ENCODE measurements around the gene IARS1. TPM values are rescaled to one million over a fixed set of nuclear protein-coding genes. Genes with fewer than 3 reads are reported as not detected.

The IARS1 gene
- total and polyA plus RNA-seq, 2 of the 4 experiments (the other 2 are of a cell fraction) = 85.3 to 414 TPM

- Histone ChIP-seq H3K14ac (replicated peaks; ENCODE audit: low read depth, low read length) (no peak overlapping the region), H2BK120ac (ENCODE audit: low read depth, low read length) (no peak overlapping the region), H4K8ac (ENCODE audit: low read depth in 2 of 2, low read length in 2 of 2) (no peak overlapping the region), H4K20me1 (ENCODE audit: insufficient read depth, low read length) (no peaks in the 10 kb centered on the region; the same call in 1 of the 2 replicates), H3K27me3 (ENCODE audit: control insufficient read depth, insufficient read depth, low read length) (no peaks in the 10 kb centered on the region), H3K4me3 (ENCODE audit: insufficient read depth, low read depth, low read length) (no peak overlapping the region), H3K56ac (ENCODE audit: extremely low read depth, insufficient read depth, low read length) (no peak overlapping the region), H3K36me3 (ENCODE audit: control insufficient read depth, insufficient read depth, low read length) (peaks cover 37% of the 10 kb centered on the region), H4K91ac (ENCODE audit: insufficient read depth, low read depth, low read length) (no peak overlapping the region), H2AFZ (replicated peaks; ENCODE audit: low read length, poor library complexity) (no peak overlapping the region), H3K9me1 (ENCODE audit: insufficient read depth, low read length) (0 out of 2 replicates have a peak, but pooled peaks cover 5% of the 10 kb centered on the region), H3K4me2 (ENCODE audit: low read depth, low read length) (no peak overlapping the region), H2BK15ac (ENCODE audit: low read depth, low read length) (no peak overlapping the region), H2BK5ac (ENCODE audit: low read depth, low read length, poor library complexity, severe bottlenecking) (no peak overlapping the region), H2AK5ac (ENCODE audit: low read depth, low read length) (no peak overlapping the region; the same call in 1 of the 2 replicates), H3K79me1 (ENCODE audit: low read depth in 1 of 2, low read length in 2 of 2) (peaks cover 15 to 31% of the 10 kb centered on the region in 2 experiments), H2BK20ac (ENCODE audit: low read depth, low read length) (no peak overlapping the region), H3K9me3 (ENCODE audit: control insufficient read depth, insufficient read depth, low read length) (no peaks in the 10 kb centered on the region), H3K4me1 (ENCODE audit: control insufficient read depth, insufficient read depth, low read length) (peaks cover 3% of the 10 kb centered on the region), H3K9ac (ENCODE audit: low read depth, low read length) (no peak overlapping the region), H3K27ac (ENCODE audit: insufficient read depth, low read length) (no peak overlapping the region), H4K5ac (ENCODE audit: low read depth, low read length) (no peak overlapping the region; the same call in 1 of the 2 replicates), H2AK9ac (replicated peaks; ENCODE audit: low read depth, low read length, poor library complexity) (no peak overlapping the region), H3K18ac (ENCODE audit: low read depth, low read length) (no peak overlapping the region), H3K23ac (ENCODE audit: low read depth, low read length) (no peak overlapping the region), H3K4ac (ENCODE audit: low read depth, low read length) (no peak overlapping the region)
- BruUV-seq (replicated peaks) = no TSS peak
- ChIA-PET POLR2A (ENCODE audit: unreplicated experiment) (no interaction called here), CTCF (interaction anchor here (0.6 kb wide), 1 partner anchor 15 kb away, joined by 3 read pairs; no protein-coding TSS in a partner anchor)
- no peak for DNase-seq
- dilution Hi-C loops (cut with HindIII; ENCODE audit: low sequenced_read_pairs, unreplicated experiment) = no loop called here
- in situ Hi-C loops (cut with MboI; ENCODE audit: low sequenced_read_pairs) = no loop called here
- WGBS, 2 experiments (ENCODE audit: extremely low coverage in 2 of 2, insufficient read length in 1 of 2) = 100% methylated on average over 1 of the region's 2 CpGs; no CpG with 5 or more reads in 1 of the 2 experiments
- ATAC-seq (ENCODE audit: low read depth) = no peak
- intact Hi-C loops (cut with micrococcal nuclease) = no loop called here
- TF ChIP-seq POLR2A (IDR thresholded peaks at IDR 0.05; ENCODE audit: low read depth, low read length) (no peak), FOS (IDR thresholded peaks at IDR 0.05; ENCODE audit: low read depth, low read length) (no peak), SMC3 (IDR thresholded peaks at IDR 0.05; ENCODE audit: low read depth, low read length) (no peak), USF2 (IDR thresholded peaks at IDR 0.05; ENCODE audit: low read depth, low read length) (no peak), MAZ (IDR thresholded peaks at IDR 0.05; ENCODE audit: borderline replicate concordance, low read depth, low read length) (no peak), RCOR1 (IDR thresholded peaks at IDR 0.05; ENCODE audit: insufficient replicate concordance, low read length) (no peak), CEBPB (IDR thresholded peaks at IDR 0.05; ENCODE audit: low read depth, low read length) (no peak), BHLHE40 (IDR thresholded peaks at IDR 0.05; ENCODE audit: low read depth, low read length) (no peak), RAD21 (IDR thresholded peaks at IDR 0.05; ENCODE audit: low read length) (no peak), CTCF (conservative IDR thresholded peaks at IDR 0.05; ENCODE audit: low read depth, low read length) (no peak), ELK1 (IDR thresholded peaks at IDR 0.05; ENCODE audit: borderline replicate concordance, low read depth, low read length) (no peak), MAFK (IDR thresholded peaks at IDR 0.05; ENCODE audit: low read depth, low read length) (no peak)
Measured at GRCh38 chr9:92313624-92314012, 20.1 kb upstream of the IARS1 start.
